PC-9 (cell line): Measurements from ENCODE around the gene SH3RF3. TPM values are rescaled to one million over a fixed set of nuclear protein-coding genes. Genes with fewer than 3 reads are reported as not detected.

ENCODE experiments used
- BruUV-seq: library from RNA; stranded (reverse); fragments of 400-500 nt; replicated peaks from 2 replicates; lab custom pipeline; 2021; lab: Mats Ljungman, UMichigan
- CTCF ChIA-PET: fragments of 300-600 bp; sonication (Branson Sonifier 250); formaldehyde crosslinking; loops from one replicate; lab custom pipeline; 2022; ENCODE audit warnings: antibody characterized with exemption; lab: Charles Lee
- POLR2A ChIA-PET: fragments of 300-600 bp; sonication (Branson Sonifier 250); formaldehyde crosslinking; loops from one replicate; lab custom pipeline; 2022; ENCODE audit warnings: antibody characterized with exemption; ENCODE audit not compliant: unreplicated experiment; lab: Charles Lee
- DNase-seq, 2 experiments: peaks; one replicate each; pipeline versions ENCODE4 v3.0.0 to v3.0.0-alpha.2; 2015 to 2022; ENCODE audit warnings: mixed read lengths in 1 of 2
- H2AFZ ChIP-seq: fragments of 200-600 bp; sonication (generic); 2 replicates; pipeline ENCODE4 v1.8.1; 2017; ENCODE audit warnings: antibody characterized with exemption
- H3F3A ChIP-seq: fragments of 200-600 bp; sonication (generic); 2 replicates; pipeline ENCODE4 v1.8.1; 2017; ENCODE audit warnings: antibody characterized with exemption, mild to moderate bottlenecking, low read depth; ENCODE audit not compliant: insufficient read depth
- H3K27ac ChIP-seq: fragments of 200-600 bp; sonication (generic); 2 replicates; pipeline ENCODE4 v1.6.1; 2016; ENCODE audit warnings: mixed run types
- H3K27me3 ChIP-seq: fragments of 200-600 bp; sonication (generic); 2 replicates; pipeline ENCODE4 v1.6.1; 2016; ENCODE audit warnings: low read depth, mixed run types; ENCODE audit not compliant: insufficient read depth
- H3K36me3 ChIP-seq: fragments of 200-600 bp; sonication (generic); 2 replicates; pipeline ENCODE4 v1.6.1; 2016; ENCODE audit warnings: low read depth, mixed run types
- H3K4me1 ChIP-seq: fragments of 200-600 bp; sonication (generic); replicated peaks from 2 replicates; pipeline ENCODE4 v1.6.1; 2016; ENCODE audit warnings: mixed run types; ENCODE audit not compliant: insufficient read depth
- H3K4me2 ChIP-seq: fragments of 200-600 bp; sonication (generic); 2 replicates; pipeline ENCODE4 v1.6.1; 2017; ENCODE audit warnings: mixed run types
- H3K4me3 ChIP-seq: fragments of 200-600 bp; sonication (generic); 2 replicates; pipeline ENCODE4 v1.6.1; 2016; ENCODE audit warnings: mixed run types
- H3K79me2 ChIP-seq: fragments of 200-600 bp; sonication (generic); 2 replicates; pipeline ENCODE4 v1.6.1; 2017; ENCODE audit warnings: low read depth, mixed run types
- H3K9me2 ChIP-seq: fragments of 200-600 bp; sonication (generic); 2 replicates; pipeline ENCODE4 v1.8.1; 2017; ENCODE audit warnings: mild to moderate bottlenecking; ENCODE audit not compliant: insufficient read depth
- H3K9me3 ChIP-seq: fragments of 200-600 bp; sonication (generic); 2 replicates; pipeline ENCODE4 v1.8.1; 2016; ENCODE audit warnings: low read depth; ENCODE audit not compliant: insufficient read depth
- H4K20me1 ChIP-seq: fragments of 200-600 bp; sonication (generic); 2 replicates; pipeline ENCODE4 v1.8.1; 2017; ENCODE audit not compliant: insufficient read depth
- EZH2 ChIP-seq: fragments of 200-600 bp; sonication (generic); IDR thresholded peaks from 2 replicates; pipeline ENCODE4 v1.8.0; 2017; ENCODE audit warnings: antibody characterized with exemption, low read depth
- intact Hi-C: fragments of 100-400 bp; cut with micrococcal nuclease; formaldehyde crosslinking; loops from one replicate; pipeline ENCODE4 v1.10.0; 2022; ENCODE audit not compliant: unreplicated experiment
- total RNA-seq: library from RNA; stranded (reverse); gene quantifications from 2 replicates; pipeline ENCODE4 v1.2.3, GENCODE V29; 2021
- TF ChIP-seq, protein P1 (sequence below): fragments of 200-600 bp; sonication (generic); conservative IDR thresholded peaks from 2 replicates; pipeline ENCODE4 v1.6.1; 2017; ENCODE audit warnings: mixed run types, antibody characterized with exemption, mild to moderate bottlenecking, moderate library complexity

Gene SH3RF3
- total RNA-seq, 1 experiment from 2014 or later = 6.1 TPM

DNA sequence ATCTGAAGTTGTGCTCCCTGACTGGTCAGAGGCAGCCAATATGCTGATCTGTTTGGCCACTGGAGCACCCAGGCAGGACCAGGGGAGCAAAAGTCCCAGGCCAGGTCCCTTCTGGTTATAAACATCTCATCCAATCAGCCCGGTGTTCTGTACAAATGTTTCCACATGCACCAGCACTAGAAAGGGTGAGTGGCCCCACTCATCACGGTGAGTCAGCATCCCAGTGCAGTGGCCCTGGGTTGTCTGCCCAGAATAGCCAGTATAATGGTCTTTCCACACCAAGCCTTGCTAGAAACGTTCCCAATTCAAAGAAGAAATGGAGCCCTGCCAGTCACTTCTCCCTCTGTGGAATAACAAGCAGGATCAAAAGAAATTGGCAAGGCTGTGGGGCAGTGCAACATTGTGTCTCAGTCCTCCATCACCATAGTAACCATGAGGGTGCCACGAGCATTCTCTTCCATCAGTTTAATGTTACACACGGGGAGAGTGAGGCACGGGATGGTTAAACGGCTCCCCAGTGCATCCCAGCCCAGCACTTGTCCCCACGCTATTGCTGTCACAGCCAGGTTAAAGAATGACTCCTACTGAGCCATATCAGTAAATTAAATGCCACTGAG is 309.9 kb downstream of the SH3RF3 start:
- Histone ChIP-seq H3K4me3 (no peak overlapping the region), H4K20me1 (no peaks in the 10 kb centered on the region), H3K27me3 (no peaks in the 10 kb centered on the region), H3K4me2 (no peak overlapping the region), H3K9me2 (no peaks in the 10 kb centered on the region), H3F3A (no peaks in the 10 kb centered on the region), H3K27ac (no peak overlapping the region), H2AFZ (no peak overlapping the region), H3K9me3 (peaks cover 25% of the 10 kb centered on the region), H3K36me3 (peaks cover 9% of the 10 kb centered on the region; the same call in 1 of the 2 replicates), H3K79me2 (no peaks in the 10 kb centered on the region), H3K4me1 (no peaks in the 10 kb centered on the region)
- TF ChIP-seq, protein P1, sequence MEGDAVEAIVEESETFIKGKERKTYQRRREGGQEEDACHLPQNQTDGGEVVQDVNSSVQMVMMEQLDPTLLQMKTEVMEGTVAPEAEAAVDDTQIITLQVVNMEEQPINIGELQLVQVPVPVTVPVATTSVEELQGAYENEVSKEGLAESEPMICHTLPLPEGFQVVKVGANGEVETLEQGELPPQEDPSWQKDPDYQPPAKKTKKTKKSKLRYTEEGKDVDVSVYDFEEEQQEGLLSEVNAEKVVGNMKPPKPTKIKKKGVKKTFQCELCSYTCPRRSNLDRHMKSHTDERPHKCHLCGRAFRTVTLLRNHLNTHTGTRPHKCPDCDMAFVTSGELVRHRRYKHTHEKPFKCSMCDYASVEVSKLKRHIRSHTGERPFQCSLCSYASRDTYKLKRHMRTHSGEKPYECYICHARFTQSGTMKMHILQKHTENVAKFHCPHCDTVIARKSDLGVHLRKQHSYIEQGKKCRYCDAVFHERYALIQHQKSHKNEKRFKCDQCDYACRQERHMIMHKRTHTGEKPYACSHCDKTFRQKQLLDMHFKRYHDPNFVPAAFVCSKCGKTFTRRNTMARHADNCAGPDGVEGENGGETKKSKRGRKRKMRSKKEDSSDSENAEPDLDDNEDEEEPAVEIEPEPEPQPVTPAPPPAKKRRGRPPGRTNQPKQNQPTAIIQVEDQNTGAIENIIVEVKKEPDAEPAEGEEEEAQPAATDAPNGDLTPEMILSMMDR = no peak
- no peak for TF ChIP-seq EZH2
- intact Hi-C loops = no loop called here
- POLR2A ChIA-PET = no interaction called here
- CTCF ChIA-PET = no interaction called here
- DNase-seq = peak in 1 of 2 experiments; percentile 19
- no TSS peak for BruUV-seq

DNA sequence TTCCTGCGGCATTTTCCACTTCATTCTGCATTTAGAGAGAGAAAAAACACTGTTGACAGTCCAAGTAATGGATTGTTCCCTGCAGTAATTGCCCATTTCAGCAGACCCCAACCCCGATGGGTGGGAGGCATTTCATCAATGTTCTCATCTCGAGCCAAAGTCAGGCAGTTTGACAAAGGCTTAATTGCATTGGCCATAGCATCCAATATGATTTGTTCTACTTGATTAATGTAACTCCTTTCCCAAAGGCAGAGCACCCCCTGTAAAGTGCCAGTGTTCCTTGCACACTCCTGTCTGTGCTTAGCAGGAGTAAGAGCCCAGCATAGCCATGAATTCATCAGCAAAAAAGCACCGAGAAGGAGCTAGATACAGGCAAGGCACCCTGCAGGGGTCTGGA is 310.4 kb downstream of the SH3RF3 start:
- TF ChIP-seq, protein P1 = no peak
- no peak for TF ChIP-seq EZH2
- Histone ChIP-seq H3K9me2 (no peaks in the 10 kb centered on the region), H3K4me3 (no peak overlapping the region), H3K36me3 (peaks cover 9% of the 10 kb centered on the region; the same call in 1 of the 2 replicates), H3K27me3 (no peaks in the 10 kb centered on the region), H4K20me1 (no peaks in the 10 kb centered on the region), H3K27ac (no peak overlapping the region), H3F3A (no peaks in the 10 kb centered on the region), H3K4me1 (no peaks in the 10 kb centered on the region), H2AFZ (no peak overlapping the region), H3K4me2 (no peak overlapping the region), H3K9me3 (peaks cover 25% of the 10 kb centered on the region), H3K79me2 (no peaks in the 10 kb centered on the region)
- ChIA-PET POLR2A (no interaction called here), CTCF (no interaction called here)
- DNase-seq = no peak
- no TSS peak for BruUV-seq
- intact Hi-C loops = no loop called here

DNA sequence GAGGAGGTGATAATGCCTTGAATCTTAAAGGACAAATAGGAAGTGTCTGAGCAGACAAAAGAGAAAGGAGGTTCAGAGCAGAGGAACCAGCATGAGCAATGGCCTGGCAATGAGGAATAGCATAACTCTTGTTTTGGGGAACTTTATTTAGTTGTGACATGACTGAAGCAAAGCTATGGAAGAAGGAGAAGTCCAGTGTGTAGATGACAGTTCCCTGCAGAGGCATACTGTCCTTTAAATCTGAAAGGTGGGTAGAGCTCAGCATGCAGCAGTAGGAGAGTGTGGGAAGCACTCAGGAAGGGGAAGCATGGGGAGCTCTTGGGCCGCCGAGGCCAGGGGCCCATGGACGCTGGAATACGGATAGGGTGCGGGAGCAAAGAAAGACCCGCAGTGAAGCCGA is 311.0 kb downstream of the SH3RF3 start:
- intact Hi-C loops = no loop called here
- Histone ChIP-seq H3K9me3 (peaks cover 28% of the 10 kb centered on the region), H3K79me2 (no peaks in the 10 kb centered on the region), H3F3A (no peaks in the 10 kb centered on the region), H3K27me3 (no peaks in the 10 kb centered on the region), H3K36me3 (peaks cover 9% of the 10 kb centered on the region; the same call in 1 of the 2 replicates), H4K20me1 (no peaks in the 10 kb centered on the region), H3K4me3 (no peak overlapping the region), H3K9me2 (no peaks in the 10 kb centered on the region), H3K4me2 (no peak overlapping the region), H3K4me1 (no peaks in the 10 kb centered on the region), H2AFZ (no peak overlapping the region), H3K27ac (no peak overlapping the region)
- no peak for DNase-seq
- POLR2A ChIA-PET = no interaction called here
- TF ChIP-seq, protein P1 = no peak
- no peak for TF ChIP-seq EZH2
- CTCF ChIA-PET = no interaction called here
- BruUV-seq = no TSS peak
